C1 segment of cervical spinal cord (tissue), 14 donors: ENCODE data around the gene DLD.
"Not testable (repeated sequence)": the region's sequence is repeated elsewhere in the genome, so short reads cannot be mapped to it uniquely, and the experiment has no call there.

ENCODE experiments used
- DNase-seq, 14 donors: peaks; one replicate each; lab custom pipeline; 2025; lab: John Stamatoyannopoulos, UW

Gene DLD

GRCh38 chr7:107944411-107945169 lies 53.6 kb downstream of the DLD start:
- no peak for DNase-seq

- DNase-seq = no peak
Measured at GRCh38 chr7:107945332-107945731, 54.3 kb downstream of the DLD start.

GRCh38 chr7:107946451-107946850 lies 55.5 kb downstream of the DLD start:
- no peak for DNase-seq

- peak in 1 of 14 donors; percentile 5 for DNase-seq
Measured at GRCh38 chr7:107946881-107947280, 55.9 kb downstream of the DLD start.

- DNase-seq = no peak
Measured at GRCh38 chr7:107948645-107949442, 57.9 kb downstream of the DLD start.

- DNase-seq = no peak
Measured at GRCh38 chr7:107949443-107949935, 58.5 kb downstream of the DLD start.

GRCh38 chr7:107951172-107951787 lies 60.3 kb downstream of the DLD start:
- no peak for DNase-seq

- DNase-seq = no peak
Measured at GRCh38 chr7:107951896-107952295, 60.9 kb downstream of the DLD start.

GRCh38 chr7:107953265-107953923 lies 62.4 kb downstream of the DLD start:
- no peak for DNase-seq

- DNase-seq = no peak
Measured at GRCh38 chr7:107953924-107954303, 62.9 kb downstream of the DLD start.

GRCh38 chr7:107955394-107955793 lies 64.4 kb downstream of the DLD start:
- no peak for DNase-seq

GRCh38 chr7:107956950-107957349 lies 66.0 kb downstream of the DLD start:
- DNase-seq = not testable (repeated sequence)

GRCh38 chr7:107957436-107957835 lies 66.5 kb downstream of the DLD start:
- no peak for DNase-seq

- DNase-seq = no peak
Measured at GRCh38 chr7:107958764-107959526, 68.0 kb downstream of the DLD start.

GRCh38 chr7:107959527-107959898 lies 68.5 kb downstream of the DLD start:
- no peak for DNase-seq

- no peak for DNase-seq
Measured at GRCh38 chr7:107960272-107960671, 69.3 kb downstream of the DLD start.

GRCh38 chr7:107961405-107961804 lies 70.4 kb downstream of the DLD start:
- DNase-seq = no peak

GRCh38 chr7:107962817-107963216 lies 71.8 kb downstream of the DLD start:
- no peak for DNase-seq

GRCh38 chr7:107964510-107964909 lies 73.5 kb downstream of the DLD start:
- no peak for DNase-seq

GRCh38 chr7:107966711-107967110 lies 75.7 kb downstream of the DLD start:
- peak in 5 of 14 donors; percentile 3 to 95 (median 5) for DNase-seq

GRCh38 chr7:107967420-107967819 lies 76.4 kb downstream of the DLD start:
- no peak for DNase-seq
